ENCODE results near the gene KANK2. TPM values are rescaled to one million over a fixed set of nuclear protein-coding genes. Genes with fewer than 3 reads are reported as not detected.

Gene KANK2
- total and polyA plus RNA-seq, 10 of the 15 experiments (the other 5 are each of a cell fraction or from before 2014, with no cell fraction given) = 4.9 to 33.0 (median 21.0) TPM

DNA sequence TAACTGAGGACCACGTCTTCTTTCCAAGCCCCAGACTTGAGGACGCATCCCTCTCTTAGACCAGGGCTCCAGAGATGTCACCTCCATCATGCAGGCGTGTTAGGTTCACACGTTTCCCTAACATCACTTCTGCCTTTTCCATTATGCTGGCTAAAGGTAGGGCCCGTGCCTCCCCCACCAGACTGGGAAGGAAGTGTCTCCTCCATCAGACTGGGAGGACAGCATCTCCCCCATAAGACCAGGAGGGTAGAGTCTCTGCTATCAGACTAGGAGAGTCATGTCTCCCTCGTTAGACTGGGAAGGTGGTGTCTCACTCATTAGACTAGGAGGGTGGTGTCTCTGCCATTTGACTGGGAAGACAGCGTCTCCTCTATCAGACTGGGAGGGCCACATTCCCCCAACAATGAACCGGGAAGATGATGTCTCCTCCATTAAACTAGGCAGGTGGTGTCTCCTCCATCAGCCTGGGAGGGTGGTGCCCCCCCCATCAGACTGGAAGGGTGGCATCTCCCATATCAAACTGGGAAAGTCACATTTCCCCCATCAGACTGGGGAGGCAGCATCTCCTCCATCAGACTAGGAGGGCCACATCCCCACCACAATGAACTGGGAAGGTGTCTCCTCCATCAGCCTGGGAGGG is 23.7 kb downstream of the KANK2 start:
- ChIA-PET RAD21 (ENCODE audit: unreplicated experiment) (no interaction called here), SMC1A (ENCODE audit: uncharacterized antibody, unreplicated experiment) (no interaction called here), POLR2A (no interaction called here), CTCF (no interaction called here)
- 55% methylated on average over 8 of the region's 8 CpGs for WGBS (ENCODE audit: insufficient coverage, insufficient replicate concordance, low lambda C conversion rate, missing lambda C conversion rate)
- no peak for FAIRE-seq
- H4K20me1 ChIP-seq (ENCODE audit: control insufficient read depth, insufficient read depth) = no peaks in the 10 kb centered on the region
- H3K4me3 ChIP-seq = no peak overlapping the region
- BruUV-seq (replicated peaks) = no TSS peak
- no peak for ATAC-seq
- H3K36me3 ChIP-seq (ENCODE audit: control insufficient read depth in 2 of 2, insufficient read depth in 2 of 2, low read length in 1 of 2) = peaks cover 0 to 4% of the 10 kb centered on the region in 2 experiments; a peak in 2 of 4 replicates
- H3K4me1 ChIP-seq (ENCODE audit: control insufficient read depth, insufficient read depth, low read length) = peaks cover 1% of the 10 kb centered on the region
- no peak overlapping the region for H3K9ac ChIP-seq (ENCODE audit: control insufficient read depth, insufficient read depth, low read length)
- no peak for TF ChIP-seq NFXL1 (IDR thresholded peaks at IDR 0.05; ENCODE audit: borderline replicate concordance)
- TF ChIP-seq, protein P1, sequence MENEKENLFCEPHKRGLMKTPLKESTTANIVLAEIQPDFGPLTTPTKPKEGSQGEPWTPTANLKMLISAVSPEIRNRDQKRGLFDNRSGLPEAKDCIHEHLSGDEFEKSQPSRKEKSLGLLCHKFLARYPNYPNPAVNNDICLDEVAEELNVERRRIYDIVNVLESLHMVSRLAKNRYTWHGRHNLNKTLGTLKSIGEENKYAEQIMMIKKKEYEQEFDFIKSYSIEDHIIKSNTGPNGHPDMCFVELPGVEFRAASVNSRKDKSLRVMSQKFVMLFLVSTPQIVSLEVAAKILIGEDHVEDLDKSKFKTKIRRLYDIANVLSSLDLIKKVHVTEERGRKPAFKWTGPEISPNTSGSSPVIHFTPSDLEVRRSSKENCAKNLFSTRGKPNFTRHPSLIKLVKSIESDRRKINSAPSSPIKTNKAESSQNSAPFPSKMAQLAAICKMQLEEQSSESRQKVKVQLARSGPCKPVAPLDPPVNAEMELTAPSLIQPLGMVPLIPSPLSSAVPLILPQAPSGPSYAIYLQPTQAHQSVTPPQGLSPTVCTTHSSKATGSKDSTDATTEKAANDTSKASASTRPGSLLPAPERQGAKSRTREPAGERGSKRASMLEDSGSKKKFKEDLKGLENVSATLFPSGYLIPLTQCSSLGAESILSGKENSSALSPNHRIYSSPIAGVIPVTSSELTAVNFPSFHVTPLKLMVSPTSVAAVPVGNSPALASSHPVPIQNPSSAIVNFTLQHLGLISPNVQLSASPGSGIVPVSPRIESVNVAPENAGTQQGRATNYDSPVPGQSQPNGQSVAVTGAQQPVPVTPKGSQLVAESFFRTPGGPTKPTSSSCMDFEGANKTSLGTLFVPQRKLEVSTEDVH (IDR thresholded peaks at IDR 0.05; ENCODE audit: low read depth, partially characterized antibody) = no peak
- in situ Hi-C loops (cut with MboI) = no loop called here
- H3K79me2 ChIP-seq (ENCODE audit: control insufficient read depth, insufficient read depth, low read length) = no peaks in the 10 kb centered on the region
- H3K9me3 ChIP-seq (replicated peaks; ENCODE audit: control insufficient read depth, insufficient read depth, low read length) = no peaks in the 10 kb centered on the region
- no peak overlapping the region for H3K27ac ChIP-seq (ENCODE audit: control insufficient read depth, insufficient read depth)
- no peak overlapping the region for H2AFZ ChIP-seq (ENCODE audit: control insufficient read depth, low read depth, low read length)
- intact Hi-C loops (cut with micrococcal nuclease; ENCODE audit: unreplicated experiment) = no loop called here
- no peak for DNase-seq (ENCODE audit: low read depth, low spot score)
- no peak overlapping the region for H3K4me2 ChIP-seq (ENCODE audit: control insufficient read depth, insufficient read depth)
- H3K27me3 ChIP-seq (replicated peaks in 1 of 2; ENCODE audit: control insufficient read depth in 2 of 2, insufficient read depth in 2 of 2, low read length in 1 of 2) = no peaks in the 10 kb centered on the region

DNA sequence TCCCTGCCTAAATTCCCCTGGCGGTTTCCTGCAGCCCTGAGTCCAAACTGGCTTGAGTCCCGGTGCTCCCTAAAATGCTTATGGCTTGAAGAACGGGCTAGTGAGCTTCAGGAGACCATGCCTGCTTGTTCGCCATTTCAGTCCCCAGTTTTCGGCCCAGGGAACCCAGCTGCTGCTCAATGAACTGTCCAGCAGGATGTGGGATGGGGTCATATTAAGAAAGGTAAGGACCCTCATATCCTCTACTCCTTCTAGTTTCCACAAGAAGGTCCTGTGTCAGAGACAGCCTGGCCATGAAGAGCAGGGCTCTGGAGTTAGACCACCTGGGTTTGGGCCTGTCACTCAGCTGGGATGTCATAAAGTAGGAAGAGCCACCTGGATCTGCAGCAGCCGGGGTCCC is 24.8 kb downstream of the KANK2 start:
- Histone ChIP-seq H3K27ac (ENCODE audit: control insufficient read depth, insufficient read depth) (no peak overlapping the region), H3K4me3 (no peak overlapping the region), H3K4me2 (ENCODE audit: control insufficient read depth, insufficient read depth) (no peak overlapping the region), H3K9ac (ENCODE audit: control insufficient read depth, insufficient read depth, low read length) (no peak overlapping the region), H3K4me1 (ENCODE audit: control insufficient read depth, insufficient read depth, low read length) (no peaks in the 10 kb centered on the region), H4K20me1 (ENCODE audit: control insufficient read depth, insufficient read depth) (no peaks in the 10 kb centered on the region), H2AFZ (ENCODE audit: control insufficient read depth, low read depth, low read length) (no peak overlapping the region), H3K36me3 (ENCODE audit: control insufficient read depth in 2 of 2, insufficient read depth in 2 of 2, low read length in 1 of 2) (peaks cover 0 to 4% of the 10 kb centered on the region in 2 experiments; a peak in 2 of 4 replicates), H3K9me3 (replicated peaks; ENCODE audit: control insufficient read depth, insufficient read depth, low read length) (no peaks in the 10 kb centered on the region), H3K27me3 (replicated peaks in 1 of 2; ENCODE audit: control insufficient read depth in 2 of 2, insufficient read depth in 2 of 2, low read length in 1 of 2) (no peaks in the 10 kb centered on the region), H3K79me2 (ENCODE audit: control insufficient read depth, insufficient read depth, low read length) (no peaks in the 10 kb centered on the region)
- CTCF ChIA-PET = no interaction called here
- RAD21 ChIA-PET (ENCODE audit: unreplicated experiment) = no interaction called here
- intact Hi-C loops (cut with micrococcal nuclease; ENCODE audit: unreplicated experiment) (no loop called here), in situ Hi-C loops (cut with MboI) (no loop called here)
- no TSS peak for BruUV-seq (replicated peaks)
- WGBS (ENCODE audit: insufficient coverage, insufficient replicate concordance, low lambda C conversion rate, missing lambda C conversion rate) = 61% methylated on average over 6 of the region's 6 CpGs
- POLR2A ChIA-PET = interaction anchor here (0.5 kb wide), 1 partner anchor 231 kb away, joined by 4 read pairs; no protein-coding TSS in a partner anchor
- DNase-seq (ENCODE audit: low read depth, low spot score) (no peak), FAIRE-seq (no peak), ATAC-seq (no peak)
- SMC1A ChIA-PET (ENCODE audit: uncharacterized antibody, unreplicated experiment) = no interaction called here
- TF ChIP-seq, protein P2, sequence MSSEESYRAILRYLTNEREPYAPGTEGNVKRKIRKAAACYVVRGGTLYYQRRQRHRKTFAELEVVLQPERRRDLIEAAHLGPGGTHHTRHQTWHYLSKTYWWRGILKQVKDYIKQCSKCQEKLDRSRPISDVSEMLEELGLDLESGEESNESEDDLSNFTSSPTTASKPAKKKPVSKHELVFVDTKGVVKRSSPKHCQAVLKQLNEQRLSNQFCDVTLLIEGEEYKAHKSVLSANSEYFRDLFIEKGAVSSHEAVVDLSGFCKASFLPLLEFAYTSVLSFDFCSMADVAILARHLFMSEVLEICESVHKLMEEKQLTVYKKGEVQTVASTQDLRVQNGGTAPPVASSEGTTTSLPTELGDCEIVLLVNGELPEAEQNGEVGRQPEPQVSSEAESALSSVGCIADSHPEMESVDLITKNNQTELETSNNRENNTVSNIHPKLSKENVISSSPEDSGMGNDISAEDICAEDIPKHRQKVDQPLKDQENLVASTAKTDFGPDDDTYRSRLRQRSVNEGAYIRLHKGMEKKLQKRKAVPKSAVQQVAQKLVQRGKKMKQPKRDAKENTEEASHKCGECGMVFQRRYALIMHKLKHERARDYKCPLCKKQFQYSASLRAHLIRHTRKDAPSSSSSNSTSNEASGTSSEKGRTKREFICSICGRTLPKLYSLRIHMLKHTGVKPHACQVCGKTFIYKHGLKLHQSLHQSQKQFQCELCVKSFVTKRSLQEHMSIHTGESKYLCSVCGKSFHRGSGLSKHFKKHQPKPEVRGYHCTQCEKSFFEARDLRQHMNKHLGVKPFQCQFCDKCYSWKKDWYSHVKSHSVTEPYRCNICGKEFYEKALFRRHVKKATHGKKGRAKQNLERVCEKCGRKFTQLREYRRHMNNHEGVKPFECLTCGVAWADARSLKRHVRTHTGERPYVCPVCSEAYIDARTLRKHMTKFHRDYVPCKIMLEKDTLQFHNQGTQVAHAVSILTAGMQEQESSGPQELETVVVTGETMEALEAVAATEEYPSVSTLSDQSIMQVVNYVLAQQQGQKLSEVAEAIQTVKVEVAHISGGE (CRISPR knock-in tag; IDR thresholded peaks at IDR 0.05) = no peak
- TF ChIP-seq, protein P3, sequence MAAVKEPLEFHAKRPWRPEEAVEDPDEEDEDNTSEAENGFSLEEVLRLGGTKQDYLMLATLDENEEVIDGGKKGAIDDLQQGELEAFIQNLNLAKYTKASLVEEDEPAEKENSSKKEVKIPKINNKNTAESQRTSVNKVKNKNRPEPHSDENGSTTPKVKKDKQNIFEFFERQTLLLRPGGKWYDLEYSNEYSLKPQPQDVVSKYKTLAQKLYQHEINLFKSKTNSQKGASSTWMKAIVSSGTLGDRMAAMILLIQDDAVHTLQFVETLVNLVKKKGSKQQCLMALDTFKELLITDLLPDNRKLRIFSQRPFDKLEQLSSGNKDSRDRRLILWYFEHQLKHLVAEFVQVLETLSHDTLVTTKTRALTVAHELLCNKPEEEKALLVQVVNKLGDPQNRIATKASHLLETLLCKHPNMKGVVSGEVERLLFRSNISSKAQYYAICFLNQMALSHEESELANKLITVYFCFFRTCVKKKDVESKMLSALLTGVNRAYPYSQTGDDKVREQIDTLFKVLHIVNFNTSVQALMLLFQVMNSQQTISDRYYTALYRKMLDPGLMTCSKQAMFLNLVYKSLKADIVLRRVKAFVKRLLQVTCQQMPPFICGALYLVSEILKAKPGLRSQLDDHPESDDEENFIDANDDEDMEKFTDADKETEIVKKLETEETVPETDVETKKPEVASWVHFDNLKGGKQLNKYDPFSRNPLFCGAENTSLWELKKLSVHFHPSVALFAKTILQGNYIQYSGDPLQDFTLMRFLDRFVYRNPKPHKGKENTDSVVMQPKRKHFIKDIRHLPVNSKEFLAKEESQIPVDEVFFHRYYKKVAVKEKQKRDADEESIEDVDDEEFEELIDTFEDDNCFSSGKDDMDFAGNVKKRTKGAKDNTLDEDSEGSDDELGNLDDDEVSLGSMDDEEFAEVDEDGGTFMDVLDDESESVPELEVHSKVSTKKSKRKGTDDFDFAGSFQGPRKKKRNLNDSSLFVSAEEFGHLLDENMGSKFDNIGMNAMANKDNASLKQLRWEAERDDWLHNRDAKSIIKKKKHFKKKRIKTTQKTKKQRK (IDR thresholded peaks at IDR 0.05; ENCODE audit: low read depth, low read length) = no peak

All from GM12878 (cell line).